H1 (cell line): Measurements from ENCODE around the gene ATP6AP1. TPM values are rescaled to one million over a fixed set of nuclear protein-coding genes. Genes with fewer than 3 reads are reported as not detected.

ENCODE experiments used
- CTCF ChIA-PET: fragments of 300-600 bp; sonication (Branson Sonifier 250); formaldehyde crosslinking; loops from one replicate; lab custom pipeline; 2021; ENCODE audit not compliant: partially characterized antibody; lab: Charles Lee
- POLR2A ChIA-PET: fragments of 300-600 bp; sonication (Branson Sonifier 250); formaldehyde crosslinking; loops from one replicate; lab custom pipeline; 2021; ENCODE audit warnings: inconsistent platforms; ENCODE audit not compliant: partially characterized antibody; lab: Charles Lee
- DNase-seq, 2 experiments: peaks; one replicate each; pipeline versions ENCODE4 v3.0.0 to v3.0.0-alpha.2; 2010 to 2022; ENCODE audit warnings: low spot score in 2 of 2, low read depth in 1 of 2, mixed read lengths in 1 of 2
- FAIRE-seq: peaks from 2 replicates; lab custom pipeline; 2011; peaks lifted over from hg19 to GRCh38; lab: Jason Lieb, UNC
- H2AFZ ChIP-seq: 2 replicates; pipeline ENCODE4 v1.8.1; 2012; ENCODE audit warnings: low read length, inconsistent platforms
- H2AK5ac ChIP-seq: 2 replicates; pipeline ENCODE4 v1.6.1; 2013; ENCODE audit warnings: low read depth, low read length
- H2BK120ac ChIP-seq: replicated peaks from 2 replicates; pipeline ENCODE3; 2013; ENCODE audit warnings: low read depth, low read length, inconsistent platforms
- H2BK12ac ChIP-seq: 2 replicates; pipeline ENCODE4 v1.6.1; 2013; ENCODE audit warnings: low read depth, low read length
- H2BK15ac ChIP-seq: 2 replicates; pipeline ENCODE4 v1.6.1; 2013; ENCODE audit warnings: low read length
- H2BK20ac ChIP-seq: 2 replicates; pipeline ENCODE4 v1.6.1; 2013; ENCODE audit warnings: low read length
- H2BK5ac ChIP-seq: 2 replicates; pipeline ENCODE4 v1.6.1; 2013; ENCODE audit warnings: low read depth, low read length
- H3K14ac ChIP-seq: 2 replicates; pipeline ENCODE4 v1.6.1; 2013; ENCODE audit warnings: inconsistent platforms; ENCODE audit not compliant: insufficient read length
- H3K18ac ChIP-seq: 2 replicates; pipeline ENCODE4 v1.6.1; 2013; ENCODE audit warnings: low read length; ENCODE audit errors: extremely low read depth
- H3K23ac ChIP-seq: 2 replicates; pipeline ENCODE4 v1.6.1; 2013; ENCODE audit warnings: inconsistent platforms; ENCODE audit not compliant: insufficient read length
- H3K23me2 ChIP-seq: 2 replicates; pipeline ENCODE4 v1.6.1; 2013; ENCODE audit warnings: low read depth, low read length
- H3K27ac ChIP-seq: 2 replicates; pipeline ENCODE4 v1.6.1; 2011; ENCODE audit warnings: low read depth, low read length, inconsistent platforms
- H3K27me3 ChIP-seq, 4 experiments: replicated peaks in 1 of 4; 1 replicate in 1 of 4; 2 replicates in 3 of 4; pipeline versions ENCODE4 v1.6.1 to v1.8.1; 2011 to 2013; ENCODE audit warnings: low read length in 3 of 4, mild to moderate bottlenecking in 3 of 4, inconsistent platforms in 2 of 4, mixed read lengths in 2 of 4, moderate library complexity in 1 of 4; ENCODE audit not compliant: control insufficient read depth in 3 of 4, insufficient read depth in 3 of 4; ENCODE audit errors: extremely low read depth in 1 of 4
- H3K36me3 ChIP-seq, 4 experiments: 2 replicates each; pipeline versions ENCODE4 v1.6.1 to v1.8.1; 2011 to 2013; ENCODE audit warnings: mild to moderate bottlenecking in 4 of 4, low read length in 3 of 4, moderate library complexity in 2 of 4, control low read depth in 1 of 4, inconsistent platforms in 1 of 4; ENCODE audit not compliant: insufficient read depth in 4 of 4, control insufficient read depth in 2 of 4
- H3K4ac ChIP-seq: replicated peaks from 2 replicates; pipeline ENCODE3; 2013; ENCODE audit warnings: low read length, low read depth, mixed read lengths, inconsistent platforms; ENCODE audit not compliant: insufficient read length
- H3K4me1 ChIP-seq, 4 experiments: replicated peaks in 1 of 4; 1 replicate in 1 of 4; 2 replicates in 3 of 4; pipeline versions ENCODE4 v1.6.1 to v1.8.1; 2011 to 2013; ENCODE audit warnings: low read length in 3 of 4, inconsistent platforms in 2 of 4, mixed read lengths in 1 of 4; ENCODE audit not compliant: insufficient read depth in 4 of 4, control insufficient read depth in 3 of 4
- H3K4me2 ChIP-seq, 2 experiments: 2 replicates each; pipeline versions ENCODE4 v1.6.1 to v1.8.1; 2011 to 2013; ENCODE audit warnings: low read depth in 2 of 2, low read length in 2 of 2, control low read depth in 1 of 2, inconsistent platforms in 1 of 2, mild to moderate bottlenecking in 1 of 2; ENCODE audit not compliant: insufficient read depth in 1 of 2
- H3K4me3 ChIP-seq, 4 experiments: fragments of 200-600, 300-600 bp in 1 of 4; sonication (generic), shearing (Covaris generic), sonication (Bioruptor Twin) in 1 of 4; 2 replicates each; pipeline versions ENCODE4 v1.5.1 to v1.8.1; 2011 to 2016; ENCODE audit warnings: low read length in 4 of 4, low read depth in 3 of 4, control low read depth in 2 of 4, inconsistent platforms in 2 of 4, mild to moderate bottlenecking in 2 of 4, mixed read lengths in 1 of 4, moderate library complexity in 1 of 4; ENCODE audit not compliant: insufficient read depth in 2 of 4; ENCODE audit errors: extremely low read depth in 1 of 4
- H3K56ac ChIP-seq: replicated peaks from 2 replicates; pipeline ENCODE3; 2013; ENCODE audit warnings: low read depth, mild to moderate bottlenecking, mixed read lengths, low read length, inconsistent platforms; ENCODE audit not compliant: insufficient read length
- H3K79me1 ChIP-seq: 2 replicates; pipeline ENCODE4 v1.6.1; 2013; ENCODE audit warnings: low read depth, low read length, control low read depth
- H3K79me2 ChIP-seq, 2 experiments: 2 replicates each; pipeline versions ENCODE4 v1.6.1 to v1.8.1; 2012 to 2013; ENCODE audit warnings: low read length in 2 of 2, mild to moderate bottlenecking in 2 of 2, inconsistent platforms in 1 of 2; ENCODE audit not compliant: insufficient read depth in 2 of 2, control insufficient read depth in 1 of 2
- H3K9ac ChIP-seq, 4 experiments: replicated peaks in 1 of 4; 1 replicate in 1 of 4; 2 replicates in 3 of 4; pipeline versions ENCODE4 v1.6.1 to v1.8.1; 2011 to 2013; ENCODE audit warnings: low read depth in 3 of 4, low read length in 3 of 4, control low read depth in 2 of 4, mild to moderate bottlenecking in 2 of 4, moderate library complexity in 2 of 4, inconsistent platforms in 1 of 4; ENCODE audit errors: extremely low read depth in 1 of 4
- H3K9me3 ChIP-seq, 2 experiments: 2 replicates each; pipeline versions ENCODE4 v1.6.1 to v1.8.1; 2012 to 2013; ENCODE audit warnings: mild to moderate bottlenecking in 2 of 2, moderate library complexity in 2 of 2, control low read depth in 1 of 2, inconsistent platforms in 1 of 2, low read depth in 1 of 2, low read length in 1 of 2, mixed read lengths in 1 of 2; ENCODE audit not compliant: insufficient read depth in 2 of 2
- H4K20me1 ChIP-seq, 2 experiments: replicated peaks in 1 of 2; 2 replicates each; pipeline versions ENCODE3 to v1.8.1; 2011 to 2013; ENCODE audit warnings: inconsistent platforms in 2 of 2, low read length in 2 of 2, mild to moderate bottlenecking in 1 of 2; ENCODE audit not compliant: insufficient read depth in 2 of 2, control insufficient read depth in 1 of 2
- H4K5ac ChIP-seq: 2 replicates; pipeline ENCODE4 v1.6.1; 2013; ENCODE audit warnings: low read length, low read depth, mixed read lengths, inconsistent platforms; ENCODE audit not compliant: insufficient read length
- H4K8ac ChIP-seq: 2 replicates; pipeline ENCODE4 v1.8.0; 2013; ENCODE audit warnings: mild to moderate bottlenecking, moderate library complexity, low read length, inconsistent platforms; ENCODE audit not compliant: insufficient read depth; ENCODE audit errors: extremely low read depth
- H4K91ac ChIP-seq: replicated peaks from 2 replicates; pipeline ENCODE3; 2013; ENCODE audit warnings: low read length, mixed read lengths, inconsistent platforms; ENCODE audit not compliant: insufficient read length
- BCL11A ChIP-seq, 2 experiments: IDR thresholded peaks; one replicate each; pipeline ENCODE4 v1.6.1; 2011; ENCODE audit warnings: low read depth in 2 of 2, low read length in 2 of 2, mild to moderate bottlenecking in 2 of 2
- CEBPB ChIP-seq: IDR thresholded peaks from 2 replicates; pipeline ENCODE4 v1.6.1; 2012; ENCODE audit warnings: low read depth, low read length
- CREB1 ChIP-seq: IDR thresholded peaks from 2 replicates; pipeline ENCODE4 v1.6.1; 2012; ENCODE audit warnings: inconsistent platforms
- EGR1 ChIP-seq: IDR thresholded peaks from 2 replicates; pipeline ENCODE4 v1.6.1; 2011; ENCODE audit warnings: low read depth, low read length, borderline replicate concordance
- FOSL1 ChIP-seq: IDR thresholded peaks from 2 replicates; pipeline ENCODE4 v1.6.1; 2011; ENCODE audit warnings: mild to moderate bottlenecking, low read depth, low read length, moderate library complexity; ENCODE audit not compliant: insufficient read depth
- PHF8 ChIP-seq: fragments of 200-600 bp; sonication (generic); conservative IDR thresholded peaks from 2 replicates; pipeline ENCODE4 v1.7.1; 2012; ENCODE audit warnings: low read depth, mild to moderate bottlenecking, inconsistent platforms, low read length, moderate library complexity
- RBBP5 ChIP-seq: IDR thresholded peaks from 2 replicates; pipeline ENCODE4 v1.7.1; 2012; ENCODE audit warnings: low read depth, mild to moderate bottlenecking, inconsistent platforms, low read length, moderate library complexity, borderline replicate concordance
- RFX5 ChIP-seq: IDR thresholded peaks from 2 replicates; pipeline ENCODE4 v1.6.1; 2011; ENCODE audit warnings: low read depth, low read length, improper control_type of control experiment, borderline replicate concordance
- SP4 ChIP-seq: IDR thresholded peaks from 2 replicates; pipeline ENCODE4 v1.6.1; 2012; ENCODE audit warnings: low read length, inconsistent platforms
- TAF1 ChIP-seq: IDR thresholded peaks from 2 replicates; pipeline ENCODE4 v1.6.1; 2011; ENCODE audit warnings: mild to moderate bottlenecking, low read depth, low read length
- TEAD4 ChIP-seq: IDR thresholded peaks from 2 replicates; pipeline ENCODE4 v1.6.1; 2012; ENCODE audit warnings: low read depth, low read length, inconsistent platforms, mixed read lengths
- YY1 ChIP-seq: IDR thresholded peaks from 2 replicates; pipeline ENCODE4 v1.6.1; 2011; ENCODE audit warnings: low read depth, mild to moderate bottlenecking, low read length
- ZNF274 ChIP-seq: IDR thresholded peaks from 2 replicates; pipeline ENCODE4 v1.7.0; 2012; ENCODE audit warnings: low read length, borderline replicate concordance; ENCODE audit errors: extremely low read depth
- WGBS, 2 experiments: shearing (Covaris generic) in 1 of 2; methylation state at CpG; one replicate each; pipeline versions ENCODE4 v1.1.6 to v1.1.7; 2013 to 2015; ENCODE audit warnings: low lambda C conversion rate in 2 of 2, mixed read lengths in 2 of 2, inconsistent platforms in 1 of 2, low coverage in 1 of 2, missing lambda C conversion rate in 1 of 2; ENCODE audit not compliant: insufficient replicate concordance in 2 of 2, insufficient coverage in 1 of 2, insufficient read length in 1 of 2; ENCODE audit errors: extremely low coverage in 1 of 2, missing lambda C conversion rate in 1 of 2; 5-methylcytosine and 5-hydroxymethylcytosine counted together
- polyA plus RNA-seq, 7 experiments: library from polyadenylated mRNA; depleted of rRNA in 3 of 7; stranded (reverse) in 5 of 7; unstranded in 2 of 7; fragments of >200 nt in 5 of 7; fragments of 200-250 nt in 2 of 7; gene quantifications; 1 replicate in 5 of 7; 2 replicates in 1 of 7; 4 replicates in 1 of 7; pipeline versions ENCODE4 v1.2.1 to v1.2.3, GENCODE V29; 2011 to 2013; ENCODE audit warnings: missing spikeins in 2 of 7, mixed read lengths in 2 of 7
- total RNA-seq: library from RNA; stranded (reverse); fragmentation: NEBNext Ultra II Directional; extraction: Animal tissue kit (Norgen Biotek cat#: 25700); gene quantifications from 2 replicates; pipeline ENCODE4 v1.2.1, GENCODE V29; 2021

ATP6AP1 gene
- total and polyA plus RNA-seq, 2 of the 8 experiments (the other 6 are each of a cell fraction or from before 2014, with no cell fraction given): 44.6 to 80.8 TPM

DNA sequence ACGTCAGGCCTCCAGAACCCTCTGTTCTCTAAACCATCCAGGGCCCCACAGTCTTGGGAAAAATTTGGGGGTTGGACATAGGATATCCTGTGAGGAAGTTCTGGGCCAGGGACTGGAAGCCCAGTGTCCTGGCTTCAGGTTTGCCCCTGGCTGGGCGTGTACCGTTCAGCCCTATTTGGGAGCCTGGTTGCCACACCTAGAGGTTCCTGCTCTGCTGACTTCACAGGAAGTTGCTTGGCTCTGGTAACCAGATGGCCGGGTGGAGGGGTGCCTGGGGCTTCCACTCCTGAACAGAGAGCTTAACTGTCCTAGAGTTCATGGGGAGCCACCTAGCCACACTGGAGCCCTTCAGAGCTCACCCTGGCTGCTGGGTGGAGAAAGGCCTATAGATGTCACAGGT is 16.0 kb upstream of the ATP6AP1 start:
- Histone ChIP-seq H3K23me2 (no peaks in the 10 kb centered on the region), H3K4me2 (peak overlapping the region; percentile 44 to 65), H2BK15ac (no peak overlapping the region), H2BK12ac (no peak overlapping the region), H2BK5ac (no peak overlapping the region), H3K36me3 (peaks cover 0 to 5% (median 0%) of the 10 kb centered on the region in 4 experiments; a peak in 1 of 8 replicates), H4K20me1 (no peaks in the 10 kb centered on the region), H3K23ac (no peak overlapping the region), H3K4me3 (peak overlapping the region; percentile 47 to 69 (median 62); a peak in 7 of 8 replicates), H3K4ac (no peak overlapping the region), H3K14ac (no peak overlapping the region), H3K79me2 (no peaks in the 10 kb centered on the region), H3K18ac (no peak overlapping the region), H2BK20ac (no peak overlapping the region), H2AK5ac (no peak overlapping the region), H3K56ac (no peak overlapping the region), H4K8ac (no peak overlapping the region), H2BK120ac (no peak overlapping the region), H3K9me3 (no peaks in the 10 kb centered on the region), H4K5ac (no peak overlapping the region), H3K79me1 (no peaks in the 10 kb centered on the region), H3K27me3 (no peaks in the 10 kb centered on the region), H3K4me1 (peaks cover 2 to 11% (median 3%) of the 10 kb centered on the region in 4 experiments; a peak in 4 of 7 replicates), H3K27ac (no peak overlapping the region), H2AFZ (0 out of 2 replicates have a peak overlapping the region, but pooled peaks have one; percentile 62), H4K91ac (no peak overlapping the region), H3K9ac (no peak overlapping the region)
- TF ChIP-seq PHF8 (no peak), TEAD4 (no peak), RFX5 (no peak), YY1 (no peak), SP4 (no peak), CREB1 (no peak), FOSL1 (no peak), RBBP5 (no peak), ZNF274 (no peak), TAF1 (no peak), EGR1 (no peak), BCL11A (IDR thresholded peaks at IDR 0.05; ENCODE audit: low read depth in 2 of 2, low read length in 2 of 2) (no peak), CEBPB (no peak)
- 0% methylated on average over 1 of the region's 4 CpGs; no CpG with 5 or more reads in 1 of the 2 experiments for WGBS, 2 experiments
- DNase-seq (no peak), FAIRE-seq (no peak)
- CTCF ChIA-PET: interaction anchor here (1.1 kb wide), 1 partner anchor 28 kb away, joined by 4 read pairs; no protein-coding TSS in a partner anchor
- POLR2A ChIA-PET: interaction anchor here (0.7 to 6.4 kb wide), 5 partner anchors 9 to 45 kb away, joined by 3 to 124 read pairs (median 4); partner anchors contain the start of gene RPL10
